ENCODE data around the gene PRKAG3.

DNA sequence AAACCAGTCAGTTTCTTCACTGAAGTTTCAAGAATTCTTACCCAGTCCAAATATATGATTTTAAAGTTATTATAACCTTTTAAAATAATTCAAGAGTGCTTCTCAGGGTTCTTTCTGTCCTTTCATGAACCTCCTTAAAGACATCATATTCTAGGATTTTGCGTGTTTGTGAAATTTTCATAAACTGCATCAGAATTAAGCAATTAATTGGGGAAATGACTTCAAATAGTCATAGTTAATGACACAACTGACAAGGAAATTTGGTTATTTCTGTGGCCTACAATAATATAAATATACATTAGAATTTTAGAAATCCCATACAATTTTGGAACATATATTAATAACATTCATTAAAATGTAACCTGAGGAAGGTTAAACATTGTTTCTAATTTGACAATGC, 39.2 kb downstream of the PRKAG3 start:
- no peak for TF ChIP-seq CTCF (IDR thresholded peaks at IDR 0.05; ENCODE audit: extremely low read depth in 1 of 2, insufficient read depth in 1 of 2, low read depth in 1 of 2, low read length in 2 of 2)
- TF ChIP-seq MAX (IDR thresholded peaks at IDR 0.05; ENCODE audit: insufficient read depth, insufficient read length), result no peak
- TF ChIP-seq GATA2 (IDR thresholded peaks at IDR 0.05; ENCODE audit: insufficient read depth, insufficient read length, low read depth, low read length), result no peak
- TF ChIP-seq EZH2 (IDR thresholded peaks at IDR 0.05; ENCODE audit: borderline replicate concordance, low read depth, low read length, severe bottlenecking), result no peak
- TF ChIP-seq POLR2A (IDR thresholded peaks at IDR 0.05; ENCODE audit: low read depth, low read length), result no peak
- TF ChIP-seq FOS (IDR thresholded peaks at IDR 0.05; ENCODE audit: borderline replicate concordance, insufficient read depth, low read length), result no peak
- TF ChIP-seq JUN (IDR thresholded peaks at IDR 0.05; ENCODE audit: borderline replicate concordance, insufficient read depth, insufficient read length, low read depth), result no peak
- no peak for TF ChIP-seq MYC (IDR thresholded peaks at IDR 0.05; ENCODE audit: low read depth, low read length)
- no peak for TF ChIP-seq POLR2AphosphoS5 (IDR thresholded peaks at IDR 0.05; ENCODE audit: insufficient read depth, low read depth, low read length)

Measured in endothelial cell of umbilical vein (primary cell).